ENCODE data around the gene MPPED1.

MPPED1 gene

GRCh38 chr22:43555561-43556515 is 144.0 kb downstream of the MPPED1 start:
- no peak for TF ChIP-seq CTCF (IDR thresholded peaks at IDR 0.05; ENCODE audit: low read depth, low read length)
- Histone ChIP-seq H3K4me3 (ENCODE audit: low read depth, low read length) (no peak overlapping the region), H3K27me3 (ENCODE audit: insufficient read depth, low read depth, severe bottlenecking) (no peaks in the 10 kb centered on the region), H3K9me3 (ENCODE audit: severe bottlenecking) (no peaks in the 10 kb centered on the region), H3K36me3 (no peaks in the 10 kb centered on the region), H3K27ac (no peak overlapping the region)
- no peak for DNase-seq

Data from WERI-Rb-1 (cell line).